ENCODE results near the gene GPR84.

GRCh38 chr12:54404061-54405004 is 40.0 kb upstream of the GPR84 start:
- TF ChIP-seq CTCF (IDR thresholded peaks at IDR 0.05; ENCODE audit: borderline replicate concordance, extremely low read depth, low read length, poor library complexity, severe bottlenecking) (peak; percentile 97), EZH2 (IDR thresholded peaks at IDR 0.05; ENCODE audit: borderline replicate concordance, low read depth, low read length, severe bottlenecking) (no peak)

All from DND-41 (cell line).